Sigmoid colon (tissue), 4 donors: Measurements from ENCODE around the gene KIF26B.

Experiments used
- POLR2A ChIP-seq, 2 donors: fragments of 450-650 bp; IDR thresholded peaks; one replicate each; pipeline ENCODE4 v1.6.1; 2016; ENCODE audit warnings: antibody characterized with exemption in 2 of 2, mild to moderate bottlenecking in 2 of 2, moderate library complexity in 2 of 2
- POLR2AphosphoS5 ChIP-seq, 4 donors: sonication (generic); formaldehyde crosslinking; IDR thresholded peaks; one replicate each; pipeline ENCODE4 v1.6.1; 2017; ENCODE audit warnings: antibody characterized with exemption in 4 of 4
- TF ChIP-seq, protein P1 (sequence below), 4 experiments: fragments of 450-650 bp in 3 of 4; fragments of 200-600 bp in 1 of 4; IDR thresholded peaks; one replicate each; pipeline ENCODE4 v1.5.1; 2016 to 2019; ENCODE audit warnings: antibody characterized with exemption in 4 of 4, mild to moderate bottlenecking in 3 of 4, moderate library complexity in 2 of 4

DNA sequence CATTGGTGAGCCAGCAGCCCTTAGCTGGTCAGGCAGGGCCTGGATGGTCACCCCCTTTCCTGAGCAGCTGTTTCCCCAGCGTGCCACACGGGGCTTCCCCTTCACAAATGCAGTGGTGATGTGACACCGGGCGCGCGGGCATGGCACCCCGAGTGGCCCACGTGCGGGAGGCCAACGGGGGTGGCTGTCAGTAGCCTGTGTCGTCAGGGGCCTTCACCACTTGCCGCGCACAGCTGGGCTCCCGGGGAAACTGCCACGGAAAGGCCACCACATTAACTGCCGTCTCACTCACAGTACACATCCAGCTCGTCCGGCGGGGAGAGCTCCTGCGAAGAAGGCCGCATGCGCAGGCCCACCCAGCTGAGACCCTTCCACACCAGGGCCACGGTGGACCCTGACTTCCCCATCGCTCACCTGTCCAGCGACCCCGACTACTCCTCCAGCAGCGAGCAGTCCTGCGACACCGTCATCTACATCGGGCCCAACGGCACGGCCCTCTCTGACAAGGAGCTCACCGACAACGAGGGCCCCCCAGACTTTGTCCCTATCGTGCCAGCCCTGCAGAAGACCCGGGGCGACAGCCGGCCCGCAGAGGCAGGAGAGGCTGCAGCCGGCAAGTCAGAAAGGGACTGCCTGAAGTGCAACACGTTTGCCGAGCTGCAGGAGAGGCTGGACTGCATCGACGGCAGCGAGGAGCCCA lies 530.5 kb downstream of the KIF26B start:
- TF ChIP-seq, protein P1, sequence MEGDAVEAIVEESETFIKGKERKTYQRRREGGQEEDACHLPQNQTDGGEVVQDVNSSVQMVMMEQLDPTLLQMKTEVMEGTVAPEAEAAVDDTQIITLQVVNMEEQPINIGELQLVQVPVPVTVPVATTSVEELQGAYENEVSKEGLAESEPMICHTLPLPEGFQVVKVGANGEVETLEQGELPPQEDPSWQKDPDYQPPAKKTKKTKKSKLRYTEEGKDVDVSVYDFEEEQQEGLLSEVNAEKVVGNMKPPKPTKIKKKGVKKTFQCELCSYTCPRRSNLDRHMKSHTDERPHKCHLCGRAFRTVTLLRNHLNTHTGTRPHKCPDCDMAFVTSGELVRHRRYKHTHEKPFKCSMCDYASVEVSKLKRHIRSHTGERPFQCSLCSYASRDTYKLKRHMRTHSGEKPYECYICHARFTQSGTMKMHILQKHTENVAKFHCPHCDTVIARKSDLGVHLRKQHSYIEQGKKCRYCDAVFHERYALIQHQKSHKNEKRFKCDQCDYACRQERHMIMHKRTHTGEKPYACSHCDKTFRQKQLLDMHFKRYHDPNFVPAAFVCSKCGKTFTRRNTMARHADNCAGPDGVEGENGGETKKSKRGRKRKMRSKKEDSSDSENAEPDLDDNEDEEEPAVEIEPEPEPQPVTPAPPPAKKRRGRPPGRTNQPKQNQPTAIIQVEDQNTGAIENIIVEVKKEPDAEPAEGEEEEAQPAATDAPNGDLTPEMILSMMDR (IDR thresholded peaks at IDR 0.05): no peak
- no peak for TF ChIP-seq POLR2A (IDR thresholded peaks at IDR 0.05)
- no peak for TF ChIP-seq POLR2AphosphoS5 (IDR thresholded peaks at IDR 0.05)
